ENCODE data around the gene FSTL5.

FSTL5 gene

DNA sequence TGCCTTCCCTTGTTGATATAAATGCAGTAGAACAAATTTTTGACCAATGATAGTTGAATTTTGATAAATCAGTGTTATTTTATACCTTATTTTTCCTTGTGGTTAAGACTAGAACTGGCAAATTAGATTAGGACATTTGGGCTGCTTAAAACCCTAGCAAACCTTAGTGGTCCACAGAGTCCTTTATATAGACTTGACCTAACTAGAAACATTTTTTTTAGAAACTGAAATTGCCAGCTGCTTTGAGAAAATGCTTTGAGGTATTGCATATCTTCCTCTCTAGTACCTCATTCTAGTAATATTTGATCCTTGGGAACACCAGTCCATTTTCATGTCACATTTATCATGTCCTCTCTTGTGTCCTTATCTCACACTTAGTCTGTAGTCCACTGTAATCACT is 580.3 kb downstream of the FSTL5 start:
- no peak for DNase-seq (ENCODE audit: low read depth, low spot score)

DNA sequence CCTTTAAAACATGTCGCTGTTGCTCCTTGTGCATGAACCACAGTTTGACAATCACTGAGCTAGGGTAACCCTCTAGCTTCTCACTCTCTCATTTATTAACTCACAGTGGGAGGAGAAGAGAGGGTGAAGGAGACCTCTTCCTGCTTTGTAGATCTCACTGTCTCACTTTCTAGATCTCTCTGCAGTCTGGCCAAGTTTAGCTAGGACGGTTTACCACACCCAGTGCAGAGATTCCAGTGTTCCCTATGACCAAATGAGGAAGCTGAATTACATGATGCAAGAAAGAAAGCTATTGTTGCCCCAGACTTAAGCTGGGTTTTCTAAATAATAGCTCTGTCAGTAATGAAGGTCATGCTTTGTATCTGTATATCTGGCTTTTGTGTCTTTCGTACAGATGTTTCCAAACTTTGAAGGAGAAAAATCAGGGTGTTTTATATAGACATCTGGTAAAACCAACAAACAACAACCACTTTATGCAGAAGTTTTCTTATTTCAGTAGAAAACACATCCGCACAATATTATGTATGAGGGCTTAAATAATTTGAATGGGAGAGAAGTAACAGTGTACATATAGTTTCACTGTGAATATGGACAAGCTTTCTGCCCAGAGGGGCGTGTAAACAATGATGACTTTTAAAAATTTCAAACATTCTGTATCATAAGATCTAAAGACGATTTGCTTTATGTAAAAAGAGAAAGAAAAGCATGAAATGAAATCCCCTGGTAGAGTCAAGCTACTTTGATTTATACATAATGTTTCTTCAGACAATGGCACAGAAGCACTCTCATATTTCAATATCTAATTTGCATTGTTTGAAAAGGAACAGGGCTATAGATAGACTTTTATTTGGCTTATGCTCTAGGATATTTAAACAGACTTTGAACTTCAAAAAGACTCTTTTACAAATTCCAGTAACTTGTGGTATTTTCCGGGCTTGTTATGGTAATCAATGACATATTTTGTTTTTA is 582.3 kb downstream of the FSTL5 start:
- DNase-seq (ENCODE audit: low read depth, low spot score), result no peak

DNA sequence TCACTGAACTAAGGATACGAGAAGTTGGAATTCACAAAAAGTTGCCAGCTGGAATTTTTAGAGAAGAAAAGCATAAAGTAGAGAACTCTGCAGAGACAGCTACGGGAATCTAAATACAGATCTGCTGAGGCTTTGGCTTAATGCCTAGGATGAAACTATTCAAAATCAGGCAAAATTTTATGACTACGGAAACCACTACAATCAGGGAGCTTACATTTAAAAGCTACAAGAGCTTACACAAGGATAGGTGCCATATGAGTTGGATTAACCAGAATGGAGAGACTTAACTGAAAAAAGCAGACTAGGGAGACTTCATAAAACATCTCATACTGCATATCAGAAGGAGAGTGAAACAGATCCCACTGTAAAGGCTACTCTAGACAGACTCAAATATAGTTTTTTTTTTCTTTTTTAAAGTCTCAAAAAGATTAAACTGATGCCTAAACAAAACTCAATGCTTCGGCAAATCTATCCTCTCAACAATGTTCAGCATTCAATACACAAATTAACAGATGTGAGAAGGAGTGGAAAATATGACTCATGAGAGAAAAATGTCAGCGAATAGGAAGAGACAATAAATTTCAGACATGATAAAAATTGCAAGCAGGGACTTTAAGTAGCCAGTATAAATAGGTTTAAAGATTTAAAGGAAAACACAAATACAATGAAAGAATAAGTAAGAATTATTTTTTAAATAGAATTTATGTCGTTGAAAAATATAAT is 586.1 kb downstream of the FSTL5 start:
- no peak for DNase-seq (ENCODE audit: low read depth, low spot score)

DNA sequence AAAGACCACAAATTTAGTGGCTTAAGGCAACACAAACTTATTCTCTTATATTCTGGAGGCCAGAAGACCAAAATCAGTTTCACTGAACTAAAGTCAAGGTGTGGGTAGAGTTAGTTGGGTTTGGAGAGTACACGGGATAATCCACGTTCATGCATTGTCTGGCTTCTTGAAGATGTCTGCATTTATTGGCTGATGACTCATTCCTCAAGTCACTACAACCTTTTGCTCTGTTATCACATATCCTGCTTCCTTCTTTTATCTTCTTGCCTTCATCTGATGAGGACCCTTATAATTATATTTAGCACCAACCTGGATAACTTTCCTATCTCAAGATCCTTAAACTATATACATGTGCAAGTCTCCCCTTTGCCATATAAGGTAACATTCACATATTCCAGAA is 590.0 kb downstream of the FSTL5 start:
- DNase-seq (ENCODE audit: low read depth, low spot score), result no peak

DNA sequence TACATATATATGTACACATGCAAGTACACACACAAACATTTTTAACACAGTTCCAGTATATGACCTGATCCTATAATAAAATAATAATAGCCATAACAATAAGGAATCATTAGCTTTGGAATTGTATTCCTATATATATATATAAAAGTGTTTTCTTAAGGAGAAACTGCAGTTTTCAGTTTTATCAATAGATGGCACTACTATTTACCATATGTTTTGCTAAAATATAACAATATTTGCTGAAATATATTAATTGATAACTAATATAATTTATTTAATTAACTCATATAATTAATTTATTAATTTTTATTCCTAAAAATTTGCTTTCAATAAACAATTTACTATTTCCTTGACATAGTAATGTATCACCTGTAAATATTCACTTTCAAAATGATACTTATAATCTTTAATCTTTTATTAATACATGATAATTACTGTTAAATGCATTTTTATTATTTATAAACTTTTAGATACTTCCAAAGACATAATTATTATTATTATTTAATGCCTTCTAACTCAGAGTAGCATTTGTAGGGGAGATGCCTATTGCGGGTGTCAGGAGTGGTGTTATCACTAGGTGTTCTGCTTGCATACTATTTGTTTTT is 599.5 kb downstream of the FSTL5 start:
- DNase-seq (ENCODE audit: low read depth, low spot score), result no peak

DNA sequence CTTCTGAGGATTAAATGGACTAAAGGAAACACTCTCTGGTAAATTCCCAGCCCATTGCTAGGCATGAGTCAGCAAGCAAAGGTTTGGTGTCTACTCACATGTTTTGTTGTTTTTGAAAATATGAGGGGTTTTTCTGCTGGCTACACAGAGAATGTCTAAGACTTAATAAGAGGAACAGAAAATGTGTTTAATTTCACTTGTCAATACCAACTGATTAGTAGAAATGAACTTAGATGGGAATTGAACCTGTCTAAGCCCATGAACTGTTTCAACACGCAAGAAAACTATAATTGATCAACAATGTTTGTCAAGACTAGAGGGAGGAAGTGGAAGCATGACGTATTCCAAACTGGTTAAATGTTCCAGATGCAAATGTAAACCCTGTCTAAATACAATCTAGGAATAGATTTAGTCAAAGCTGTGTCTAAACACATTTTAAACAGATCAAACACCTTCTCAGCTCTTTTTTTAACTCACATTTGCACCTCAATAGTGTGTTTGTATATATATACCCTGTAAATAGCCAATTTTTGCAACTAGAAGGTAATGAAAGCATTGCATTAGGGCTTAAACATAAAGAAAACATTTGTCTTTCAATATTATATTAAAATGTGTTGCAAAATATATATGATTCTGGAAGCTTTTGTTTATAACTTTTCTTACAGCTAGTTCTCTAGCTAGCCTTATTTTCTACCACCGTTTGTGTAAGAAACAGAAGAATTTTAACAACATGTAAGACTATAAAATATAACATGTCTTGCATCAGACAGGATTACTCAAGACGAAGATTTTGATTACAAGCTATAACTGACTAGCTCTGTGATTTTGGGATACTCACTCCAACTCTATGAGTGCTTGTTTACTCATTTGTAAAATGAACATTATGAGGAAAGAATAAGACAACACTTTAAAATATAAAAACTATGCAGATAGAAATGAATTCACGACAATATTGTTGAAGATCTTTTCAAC is 607.8 kb downstream of the FSTL5 start:
- DNase-seq (ENCODE audit: low read depth, low spot score), result no peak

DNA sequence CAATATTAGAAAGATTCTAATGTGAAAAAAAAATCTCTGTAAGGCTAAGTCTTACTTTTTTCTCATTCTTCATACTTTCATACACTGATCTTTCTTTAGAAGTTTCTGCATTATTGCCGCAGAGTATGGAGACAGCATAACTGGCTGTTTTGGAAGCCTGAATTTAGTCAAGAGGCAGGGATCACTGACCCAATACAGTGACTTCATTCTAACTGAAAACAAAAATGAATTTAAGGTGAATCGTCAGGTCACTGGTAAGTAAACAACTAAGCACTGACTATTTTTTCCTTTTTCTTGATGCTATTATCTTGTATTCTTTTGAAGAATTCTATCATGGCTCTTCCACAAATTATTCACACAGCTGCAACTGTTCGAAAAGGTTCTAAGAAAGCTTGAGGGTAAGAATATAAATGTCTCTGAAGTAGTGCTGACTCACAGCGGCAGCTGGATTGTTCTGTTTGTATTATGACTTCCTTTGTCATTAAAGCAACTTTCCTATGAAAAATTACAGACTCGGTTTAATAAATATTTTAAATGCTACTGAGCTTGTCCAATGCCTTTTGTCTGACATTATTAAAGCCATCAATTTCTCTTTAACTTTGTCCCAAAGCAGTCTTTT is 609.3 kb downstream of the FSTL5 start:
- no peak for DNase-seq (ENCODE audit: low read depth, low spot score)

DNA sequence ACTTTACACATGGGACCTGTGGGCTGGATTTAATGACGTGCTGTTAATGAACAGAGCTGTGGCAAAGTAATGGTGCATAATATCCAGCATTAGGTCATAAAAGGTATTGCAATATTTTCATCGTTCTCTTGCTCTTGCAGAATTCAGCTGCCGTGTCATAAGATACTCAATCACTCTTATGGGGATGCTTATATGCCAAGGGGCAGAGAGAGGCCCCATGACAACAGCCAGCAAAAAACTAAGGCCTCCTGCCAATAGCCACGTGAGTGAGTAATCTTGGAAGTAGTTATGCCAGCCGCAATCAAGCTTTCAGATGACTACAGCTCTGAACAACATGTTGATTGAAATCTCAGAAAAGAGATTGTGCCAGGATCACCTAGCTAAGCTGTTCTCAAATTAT is 616.9 kb downstream of the FSTL5 start:
- no peak for DNase-seq (ENCODE audit: low read depth, low spot score)

DNA sequence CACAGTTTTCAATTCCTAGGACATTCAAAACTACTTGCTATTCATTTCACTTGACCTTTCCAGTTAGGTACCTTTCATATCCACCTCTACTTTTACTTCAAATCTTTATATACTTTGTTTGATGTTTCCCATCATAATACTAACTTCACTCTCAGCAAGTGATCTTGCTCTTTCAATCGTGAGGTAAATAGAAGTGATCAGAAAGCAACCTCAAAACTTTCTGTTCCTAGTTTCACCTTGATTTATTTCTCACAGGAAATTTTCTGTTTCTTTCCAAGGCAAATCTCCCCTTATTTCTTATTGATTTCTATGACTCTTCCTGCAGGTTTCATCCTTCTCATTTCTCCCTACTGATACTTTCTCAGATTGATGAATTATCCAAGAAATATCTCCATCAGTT is 623.5 kb downstream of the FSTL5 start:
- DNase-seq (ENCODE audit: low read depth, low spot score), result no peak

DNA sequence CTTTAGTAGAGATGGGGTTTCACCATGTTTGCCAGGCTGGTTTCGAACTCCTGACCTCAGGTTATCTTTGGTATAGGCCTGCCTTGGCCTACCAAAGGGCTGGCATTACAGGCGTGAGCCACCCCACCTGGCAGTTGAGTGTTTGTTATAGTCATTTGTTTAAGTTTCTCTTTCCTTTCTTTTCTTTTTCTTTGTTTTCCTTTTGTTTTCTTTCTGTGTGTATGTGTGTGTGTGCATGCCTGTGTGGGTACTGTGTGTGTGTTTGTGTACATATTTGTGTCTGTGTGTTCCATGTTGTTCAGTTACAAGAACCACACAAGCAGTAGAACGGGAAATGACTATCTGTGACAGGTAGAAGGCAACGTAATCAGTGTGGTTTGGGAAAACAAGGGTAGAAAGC is 624.9 kb downstream of the FSTL5 start:
- DNase-seq (ENCODE audit: low read depth, low spot score), result no peak

DNA sequence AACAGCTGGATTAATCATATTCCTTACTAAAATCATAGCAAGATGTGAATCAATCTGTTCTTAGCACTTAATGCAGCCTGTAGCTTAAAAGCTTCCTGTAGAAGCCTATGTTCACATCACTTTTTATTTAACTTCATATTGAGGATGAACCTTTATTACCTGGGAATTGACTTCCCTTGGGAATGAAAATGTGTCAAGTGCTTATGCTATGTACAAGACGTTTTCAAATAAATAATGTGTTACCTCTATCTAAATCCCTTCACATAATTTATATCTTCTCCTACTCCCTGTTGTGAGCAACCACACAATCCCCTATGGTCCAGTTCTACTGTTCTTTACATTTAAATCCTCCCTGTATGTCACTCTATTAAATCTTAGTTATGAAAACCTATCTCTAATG is 633.1 kb downstream of the FSTL5 start:
- DNase-seq (ENCODE audit: low read depth, low spot score), result no peak

DNA sequence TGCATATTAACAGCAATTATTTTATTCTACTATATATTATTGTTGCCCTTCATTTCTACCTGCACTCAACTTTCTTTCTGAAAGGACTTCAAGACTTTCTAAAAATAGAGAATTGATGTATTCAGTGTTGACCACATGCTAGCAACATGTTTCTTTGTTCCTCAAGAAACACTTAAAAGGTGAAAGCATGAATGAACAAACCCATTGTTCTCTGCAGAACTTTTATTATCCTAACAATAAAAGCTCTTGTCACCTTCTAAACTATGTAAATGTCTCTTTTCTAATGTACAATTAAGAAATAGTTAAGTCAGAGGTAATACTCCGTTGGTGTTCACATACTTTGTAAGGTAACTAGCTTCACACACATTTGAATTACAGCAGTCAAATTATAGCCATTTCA is 638.7 kb downstream of the FSTL5 start:
- no peak for DNase-seq (ENCODE audit: low read depth, low spot score)

DNA sequence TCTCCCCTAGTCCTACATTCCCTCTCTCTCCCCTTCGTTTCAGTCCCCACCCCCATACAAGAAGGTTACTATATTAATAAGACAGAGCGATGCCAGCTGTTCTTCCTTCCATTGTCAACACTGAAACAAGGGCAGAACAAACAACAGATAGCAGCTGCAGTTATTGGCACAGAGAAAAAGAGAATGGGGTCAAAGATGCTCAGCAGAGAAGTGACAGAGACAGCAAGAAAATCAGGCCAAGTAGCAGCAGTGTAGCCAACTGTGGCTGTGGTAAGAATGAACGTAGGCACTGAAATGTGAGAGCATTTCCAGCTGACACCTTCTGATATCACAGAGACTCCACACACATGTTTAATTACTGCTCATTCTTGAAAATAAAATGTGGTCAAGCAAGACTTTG is 641.8 kb downstream of the FSTL5 start:
- DNase-seq (ENCODE audit: low read depth, low spot score), result no peak

DNA sequence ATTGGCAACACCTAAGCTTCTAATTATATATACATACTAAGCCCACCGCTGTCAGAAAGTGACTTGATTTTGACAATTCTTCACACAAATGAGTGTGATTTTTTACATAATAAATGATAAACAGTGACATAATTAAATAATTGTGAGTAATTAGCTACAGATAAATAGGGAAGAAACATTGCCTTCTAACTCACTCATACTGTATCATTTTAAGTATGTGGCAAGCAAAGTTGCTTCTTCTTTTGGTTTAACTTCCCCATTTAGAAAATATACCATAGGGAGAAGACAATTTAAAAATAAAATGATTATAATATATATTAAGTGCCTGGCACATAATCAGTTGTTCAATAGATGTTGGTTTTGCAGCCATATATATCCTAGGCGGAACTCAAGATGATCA is 644.2 kb downstream of the FSTL5 start:
- DNase-seq (ENCODE audit: low read depth, low spot score), result no peak

DNA sequence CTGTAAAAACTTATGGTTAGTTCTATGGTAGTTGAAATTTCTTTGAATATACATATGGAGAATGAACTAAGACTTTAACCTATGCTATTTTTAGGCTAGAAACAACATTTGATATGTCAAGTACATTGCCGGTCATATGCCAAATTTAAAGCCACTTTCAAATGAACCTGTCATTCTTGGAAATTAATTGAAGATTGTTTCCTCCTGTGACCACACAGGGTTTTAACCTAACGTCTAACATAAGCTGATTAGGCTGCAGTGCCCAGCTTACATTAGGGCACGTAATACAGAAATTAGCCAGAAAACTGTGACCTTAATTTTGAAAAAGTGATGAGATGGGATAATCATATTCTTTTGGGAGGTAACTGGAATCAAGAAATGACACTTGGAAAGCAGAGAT is 645.9 kb downstream of the FSTL5 start:
- DNase-seq (ENCODE audit: low read depth, low spot score), result no peak

DNA sequence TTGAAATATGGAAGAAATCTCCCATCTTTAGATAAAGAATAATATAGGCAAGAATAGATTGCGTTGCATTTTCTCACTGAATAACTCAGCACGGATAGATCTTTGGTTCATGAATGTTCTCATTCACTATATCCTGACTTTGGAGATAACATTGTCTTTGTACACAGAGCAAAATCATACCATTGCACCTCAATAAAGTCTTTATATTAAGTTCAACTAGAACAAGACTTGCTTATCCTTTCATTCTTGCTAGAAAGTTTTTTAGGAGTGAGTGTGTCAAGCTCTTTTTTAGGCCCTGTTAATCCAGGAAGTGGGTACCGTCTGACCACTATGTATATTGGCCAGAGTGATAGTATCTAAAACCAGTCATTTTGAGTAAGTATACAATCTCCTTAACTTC is 658.7 kb downstream of the FSTL5 start:
- DNase-seq (ENCODE audit: low read depth, low spot score), result no peak

DNA sequence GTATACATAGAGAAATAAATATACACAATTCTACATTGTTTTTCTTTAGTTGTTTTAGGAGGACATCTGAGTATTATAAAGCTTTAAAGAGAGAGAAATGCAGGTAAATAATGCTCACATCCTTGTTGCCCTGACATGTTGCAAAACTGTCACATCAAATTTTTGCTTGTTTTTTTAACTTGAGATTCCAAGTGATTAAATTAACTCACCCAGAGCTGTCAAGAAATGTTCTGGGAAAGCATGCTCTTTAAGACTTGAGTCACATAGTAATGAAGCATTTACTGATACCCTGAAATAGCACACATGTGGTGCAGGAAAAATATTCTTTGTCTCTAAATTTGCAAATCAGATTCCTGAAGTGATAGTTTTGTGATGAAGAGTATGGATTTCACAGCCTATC is 665.6 kb downstream of the FSTL5 start:
- DNase-seq (ENCODE audit: low read depth, low spot score), result no peak

DNA sequence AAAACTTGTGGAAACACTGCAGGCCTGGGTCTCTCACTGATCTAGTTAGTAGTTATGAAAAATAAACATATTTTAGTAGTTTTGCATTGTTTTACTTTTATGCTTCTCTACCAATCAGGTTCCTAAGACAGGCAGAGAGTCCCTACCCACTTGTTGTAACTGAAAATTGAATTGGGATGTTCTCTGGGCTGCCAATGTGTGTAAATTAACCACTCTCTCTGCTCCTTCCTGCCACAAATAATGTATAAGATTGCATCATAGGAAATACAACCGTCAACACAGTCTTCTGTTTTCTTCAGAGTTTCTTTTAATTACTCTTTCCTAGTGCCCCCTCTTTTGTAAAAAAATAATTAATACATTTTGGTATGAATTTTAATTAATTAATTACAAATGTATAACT is 677.3 kb downstream of the FSTL5 start:
- DNase-seq (ENCODE audit: low read depth, low spot score), result no peak

DNA sequence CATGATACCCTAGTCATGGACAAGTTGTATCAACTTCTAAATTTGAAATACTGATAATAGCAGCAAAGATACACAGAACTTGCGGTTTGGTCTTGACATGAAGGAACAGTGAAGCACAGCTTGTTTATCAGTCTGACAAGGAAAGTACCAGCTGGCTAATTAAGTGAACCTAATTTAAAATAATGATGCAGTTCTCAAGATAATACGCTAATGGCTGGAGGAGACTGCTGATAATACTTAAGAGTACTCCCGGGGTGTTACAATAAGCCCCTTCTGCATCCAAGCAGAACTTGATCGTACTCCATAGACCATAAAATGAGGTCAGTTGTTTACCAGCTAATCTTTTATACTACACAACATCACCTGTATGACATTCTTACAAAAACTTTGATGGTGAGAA is 697.5 kb downstream of the FSTL5 start:
- DNase-seq (ENCODE audit: low read depth, low spot score), result no peak

DNA sequence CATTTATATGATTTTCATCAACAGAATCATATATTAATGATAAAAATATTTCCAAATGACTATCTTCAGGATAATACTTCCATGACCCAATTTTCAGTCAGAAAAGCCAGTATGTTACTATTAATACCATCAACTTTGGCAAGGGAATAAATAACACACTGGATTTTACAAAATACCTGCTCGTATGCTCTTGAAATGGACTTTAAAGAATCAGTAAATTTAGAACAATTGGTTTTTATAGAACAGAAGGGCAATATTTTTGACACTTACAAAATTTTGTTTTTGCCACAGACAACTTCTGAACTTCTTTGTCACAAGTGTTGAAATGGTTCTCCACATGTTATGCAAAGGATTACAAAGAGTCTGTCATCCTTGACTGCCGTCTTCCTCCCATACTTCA is 700.4 kb downstream of the FSTL5 start:
- DNase-seq (ENCODE audit: low read depth, low spot score), result no peak

DNA sequence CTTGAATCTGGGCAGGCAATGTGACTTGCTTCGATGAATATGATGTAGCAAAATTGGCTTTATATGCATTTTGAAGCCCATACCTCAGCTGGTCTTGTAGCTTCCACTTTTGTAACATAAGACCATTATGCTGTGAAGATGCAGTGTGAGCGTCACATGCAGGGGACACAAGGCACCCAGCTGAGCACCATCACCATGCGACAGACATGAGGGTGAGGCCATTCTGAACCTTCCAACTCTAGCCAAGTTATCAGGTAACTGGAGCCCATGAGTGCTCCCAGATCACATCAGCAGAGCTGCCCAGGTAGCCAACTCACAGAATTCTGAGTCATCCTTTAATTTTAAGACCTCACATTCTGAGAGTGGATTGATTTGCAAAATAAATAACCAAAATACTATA is 705.9 kb downstream of the FSTL5 start:
- no peak for DNase-seq (ENCODE audit: low read depth, low spot score)

All from iPS DF 19.7 (cell line).